ENCODE measurements around the gene URM1.

URM1 gene

GRCh38 chr9:128349125-128349524, 22.0 kb upstream of the URM1 start:
- DNase-seq = no peak

DNA sequence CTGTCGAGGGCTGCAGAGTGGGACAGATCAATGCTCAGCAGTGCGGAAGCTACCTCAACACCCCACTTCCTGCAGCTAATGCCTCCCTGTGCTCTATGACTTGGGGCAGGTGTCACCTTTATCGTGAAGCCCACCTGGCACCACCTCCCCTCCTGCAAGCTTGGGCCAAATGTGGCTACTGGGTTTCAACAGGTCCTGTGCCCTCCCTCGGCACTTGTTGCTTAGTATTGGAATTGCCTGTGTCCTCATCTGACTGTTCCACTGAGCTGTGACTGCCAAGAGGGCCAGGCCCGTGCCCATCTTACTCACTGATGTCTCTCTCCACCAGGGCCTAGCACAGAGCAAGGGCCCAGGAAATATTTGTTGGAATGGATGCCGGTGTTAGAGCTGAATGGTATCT, 21.4 kb upstream of the URM1 start:
- DNase-seq = no peak

- no peak for DNase-seq
Observed at GRCh38 chr9:128355451-128355850, 15.7 kb upstream of the URM1 start.

GRCh38 chr9:128358090-128358489, 13.1 kb upstream of the URM1 start:
- no peak for DNase-seq

DNA sequence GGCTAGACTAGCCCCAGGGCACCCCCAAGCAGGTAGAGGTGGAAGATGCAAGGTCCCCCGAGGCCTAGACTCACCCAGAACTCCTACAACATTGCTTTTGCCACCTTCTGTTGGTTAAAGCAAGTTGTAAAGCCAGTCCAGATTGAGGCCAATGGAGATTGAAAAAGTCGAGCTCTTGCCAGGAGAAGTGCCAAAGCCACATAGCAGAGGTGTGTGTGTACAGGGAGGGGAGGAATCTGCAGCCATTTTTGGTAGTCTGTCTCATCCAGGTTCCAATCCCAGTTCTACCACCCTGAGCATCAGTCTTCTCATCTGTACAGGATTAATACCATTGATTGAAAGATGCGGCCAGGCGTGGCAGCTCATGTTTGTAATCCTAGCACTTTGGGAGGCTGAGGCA, 12.3 kb upstream of the URM1 start:
- no peak for DNase-seq

DNA sequence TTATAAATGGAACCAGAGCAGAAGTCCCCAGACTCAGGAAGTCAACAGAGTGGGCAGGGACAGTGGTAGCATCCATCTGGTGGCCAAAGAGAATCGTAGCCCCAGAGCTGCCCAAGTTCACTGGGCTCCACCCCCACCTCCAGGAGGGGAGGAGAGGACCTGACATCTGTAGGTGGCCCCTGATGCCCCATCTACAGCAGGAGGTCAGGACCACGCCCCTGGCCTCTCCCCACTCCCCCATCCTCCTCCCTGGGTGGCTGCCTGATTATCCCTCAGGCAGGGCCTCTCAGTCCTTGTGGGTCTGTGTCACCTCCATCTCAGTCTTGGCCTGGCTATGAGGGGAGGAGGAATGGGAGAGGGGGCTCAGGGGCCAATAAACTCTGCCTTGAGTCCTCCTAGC, 10.3 kb upstream of the URM1 start:
- DNase-seq = no peak

GRCh38 chr9:128361296-128361985, 9.7 kb upstream of the URM1 start:
- peak in 1 of 14 donors; percentile 43 for DNase-seq

DNA sequence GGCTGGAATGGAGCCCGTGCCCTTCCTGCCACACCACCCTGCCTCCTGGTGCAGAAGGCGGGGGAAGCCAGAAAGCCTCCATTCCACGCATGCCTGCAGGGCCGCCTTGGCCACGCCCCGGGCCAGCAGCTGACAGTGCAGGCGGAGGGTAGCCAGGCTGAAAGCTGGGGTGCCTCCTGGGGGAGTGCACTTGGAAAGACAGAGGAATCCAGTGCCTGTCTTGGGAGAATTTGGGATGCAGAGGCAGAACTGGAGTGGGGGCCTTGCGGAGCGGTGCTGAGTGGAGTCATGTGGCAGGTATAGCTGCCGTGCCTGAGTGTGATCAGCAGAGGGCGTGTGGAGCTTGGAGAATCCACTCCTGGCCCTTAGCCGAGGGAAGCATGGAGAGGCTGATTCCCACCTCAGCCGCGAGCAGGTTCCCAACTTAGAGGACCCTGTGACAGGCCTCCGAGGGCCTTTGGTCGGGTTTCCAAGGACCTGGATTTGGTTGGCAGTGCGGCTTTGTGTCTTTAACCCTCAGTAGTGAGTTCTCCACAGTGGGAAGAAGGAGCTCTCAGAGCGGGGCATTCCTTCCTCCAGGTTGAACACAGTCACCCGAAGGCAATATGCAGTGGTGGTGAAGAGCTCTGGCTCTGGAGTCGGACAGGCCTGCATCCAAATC, 9.1 kb upstream of the URM1 start:
- DNase-seq = peak in 13 of 14 donors; percentile 64 to 86 (median 79)

DNA sequence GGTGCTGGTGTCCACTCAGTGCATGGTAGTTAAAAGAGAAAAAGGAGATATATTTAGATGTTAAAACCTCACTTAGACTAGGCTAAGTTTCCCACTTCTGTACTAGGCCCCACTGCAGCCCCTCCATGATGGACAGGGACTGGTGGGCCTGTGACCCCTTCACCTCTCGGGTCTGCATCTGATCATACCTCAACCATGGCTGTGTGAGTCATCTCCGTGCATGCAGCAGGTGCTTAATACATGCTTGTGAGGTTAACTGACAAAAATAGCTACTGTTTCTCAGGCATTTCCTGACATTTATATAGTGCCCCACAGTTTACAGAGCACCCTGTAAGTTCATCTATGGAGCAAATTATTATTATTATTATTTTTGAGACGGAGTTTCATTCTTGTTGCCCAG, 8.4 kb upstream of the URM1 start:
- no peak for DNase-seq

DNA sequence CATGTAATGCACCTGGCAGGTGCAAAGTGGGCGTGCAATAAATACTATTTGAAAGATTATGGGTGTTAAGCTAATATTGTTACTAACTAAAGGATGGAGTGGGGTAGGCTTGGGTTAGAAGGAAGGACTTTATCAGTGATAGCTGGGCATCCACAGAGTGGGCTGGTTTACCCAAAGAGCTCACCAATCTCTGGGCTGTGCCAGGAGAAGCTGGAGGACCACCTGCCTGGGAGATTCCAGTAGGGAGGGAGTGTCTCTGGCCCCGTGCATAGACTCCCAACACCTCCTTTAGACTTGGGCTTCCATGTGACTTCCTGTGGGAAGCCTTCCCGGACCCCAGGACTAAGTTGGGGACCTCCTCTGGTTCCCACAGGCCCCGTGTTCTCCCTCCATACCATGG, 5.6 kb upstream of the URM1 start:
- DNase-seq = no peak

- DNase-seq = no peak
Observed at GRCh38 chr9:128369024-128369706, 2.0 kb upstream of the URM1 start.

DNA sequence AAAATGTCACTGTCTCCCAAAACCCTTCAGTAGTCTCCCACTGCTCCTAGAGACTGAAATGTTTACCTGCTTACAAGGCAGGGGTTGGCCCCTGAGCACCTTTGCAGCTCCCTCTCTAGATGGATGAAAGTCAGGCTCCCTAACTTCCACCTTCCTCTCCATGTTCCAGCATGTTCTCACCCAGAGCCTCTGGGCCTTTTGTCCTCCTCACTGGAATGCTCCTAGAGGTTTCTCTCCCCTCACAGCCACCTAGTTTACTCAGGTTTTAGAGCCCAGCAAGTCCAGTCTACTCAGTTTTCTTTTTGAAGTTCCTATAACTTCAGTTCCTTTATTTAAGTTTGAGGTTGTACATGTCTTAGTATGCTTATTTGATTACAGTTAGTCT, 815 bp upstream of the URM1 start:
- no peak for DNase-seq

DNA sequence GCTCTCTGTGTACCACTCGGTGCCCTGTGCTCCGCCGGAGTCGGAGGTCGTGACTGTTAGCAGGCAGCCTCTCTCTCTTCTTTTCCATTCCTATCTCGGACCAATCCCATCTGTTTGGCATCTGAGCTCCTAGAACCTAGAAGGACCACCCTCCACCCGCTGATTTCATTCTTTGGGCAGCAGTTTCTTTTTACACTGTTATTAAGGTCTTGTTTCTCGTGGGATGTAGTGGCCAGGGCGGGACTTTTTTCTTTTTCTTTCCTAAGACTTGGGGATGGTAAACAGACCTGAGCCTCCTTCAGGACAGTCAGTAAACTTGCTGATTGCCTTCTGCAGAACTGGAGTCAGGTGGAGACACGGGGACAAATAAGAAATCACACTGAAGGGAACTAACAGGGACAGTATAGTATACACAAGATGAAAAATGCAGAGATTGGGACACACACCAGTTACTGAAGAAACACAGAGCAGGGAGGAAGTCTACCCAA, 500 bp downstream of the URM1 start:
- DNase-seq = no peak

DNA sequence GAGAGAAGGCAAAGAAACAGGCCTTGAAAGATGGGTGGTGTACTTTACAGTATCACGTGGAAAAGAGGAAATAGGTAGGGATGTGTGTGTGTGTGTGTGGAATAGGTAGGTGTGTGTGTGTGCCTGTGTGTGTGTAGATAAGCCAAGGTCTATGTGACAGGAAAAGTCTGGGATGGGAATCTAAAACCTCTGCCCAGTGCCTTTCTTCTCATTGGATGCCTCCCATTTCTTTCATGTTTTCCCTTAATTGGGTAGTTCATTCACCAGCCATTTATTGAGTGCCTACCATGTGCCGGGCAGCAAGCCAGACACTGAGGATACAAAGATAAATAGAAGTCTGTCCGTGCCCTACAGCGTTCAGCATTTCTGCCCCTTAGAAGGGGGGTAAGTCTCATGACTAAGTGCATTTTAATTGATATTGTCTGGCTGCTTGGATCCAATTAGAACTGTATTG, 1.0 kb downstream of the URM1 start:
- DNase-seq = peak in 4 of 14 donors; percentile 26 to 66 (median 40)

DNA sequence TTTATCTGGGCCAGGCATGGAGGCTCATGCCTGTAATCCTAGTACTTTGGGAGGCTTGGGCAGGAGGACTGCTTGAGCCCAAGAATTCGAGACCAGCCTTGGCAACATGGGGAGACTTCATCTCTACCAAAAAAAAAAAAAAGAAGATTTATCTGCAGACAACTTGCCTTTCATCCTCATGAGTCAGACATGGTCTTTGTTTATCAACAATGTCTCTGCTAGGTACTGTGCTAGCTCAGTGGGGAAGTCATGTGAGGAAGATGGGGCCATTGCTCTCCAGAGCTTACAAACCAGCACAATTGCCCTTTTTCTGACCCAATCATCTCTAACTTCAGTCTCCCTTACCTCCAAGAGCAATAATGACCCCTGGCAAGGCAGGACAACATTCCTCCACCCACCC, 1.6 kb downstream of the URM1 start:
- no peak for DNase-seq

GRCh38 chr9:128374221-128374675, 3.1 kb downstream of the URM1 start:
- DNase-seq = peak in 12 of 14 donors; percentile 31 to 91 (median 78)

DNA sequence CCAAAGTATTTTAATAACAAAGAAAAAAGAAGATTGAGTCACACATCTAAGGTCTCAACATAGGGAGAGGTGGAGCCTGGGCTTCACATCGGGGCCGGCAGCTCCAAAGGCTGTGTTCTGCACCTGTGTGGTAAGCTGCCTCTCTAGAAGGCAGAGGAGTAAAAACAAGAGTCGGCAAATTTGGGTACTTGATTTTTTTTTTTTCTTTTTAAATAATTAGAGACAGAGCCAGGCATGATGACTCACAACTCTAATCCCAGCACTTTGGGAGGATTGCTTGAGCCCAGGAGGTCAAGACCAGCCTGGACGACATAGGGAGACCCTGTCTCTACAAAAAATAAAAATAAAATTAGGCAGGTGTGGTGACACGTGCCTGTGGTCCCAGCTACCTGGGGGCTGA, 4.7 kb downstream of the URM1 start:
- no peak for DNase-seq

DNA sequence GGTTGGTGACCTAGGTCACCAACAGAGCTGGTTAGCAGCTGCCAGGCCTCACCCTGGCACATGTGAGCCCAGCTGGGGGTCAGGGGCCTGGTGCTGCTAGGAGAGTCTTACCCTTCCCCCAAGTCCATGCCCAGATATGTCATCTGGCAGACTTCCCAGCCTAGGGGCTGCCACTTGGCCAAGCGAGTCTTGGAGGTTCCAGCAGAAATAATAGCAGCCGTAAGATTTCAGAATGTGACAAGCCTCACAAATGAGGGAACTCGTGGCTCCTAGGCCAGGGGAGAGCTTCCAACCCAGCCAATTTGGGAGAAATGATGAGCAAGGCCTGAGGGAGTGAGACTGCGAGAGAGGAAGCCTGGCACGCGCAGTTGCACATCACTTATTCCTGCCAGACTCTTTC, 11.1 kb downstream of the URM1 start:
- peak in 10 of 14 donors; percentile 28 to 76 (median 64) for DNase-seq

GRCh38 chr9:128383007-128383753, 12.0 kb downstream of the URM1 start:
- peak in 7 of 14 donors; percentile 46 to 82 (median 64) for DNase-seq

GRCh38 chr9:128383791-128384190, 12.6 kb downstream of the URM1 start:
- DNase-seq = peak in 11 of 14 donors; percentile 37 to 89 (median 65)

DNA sequence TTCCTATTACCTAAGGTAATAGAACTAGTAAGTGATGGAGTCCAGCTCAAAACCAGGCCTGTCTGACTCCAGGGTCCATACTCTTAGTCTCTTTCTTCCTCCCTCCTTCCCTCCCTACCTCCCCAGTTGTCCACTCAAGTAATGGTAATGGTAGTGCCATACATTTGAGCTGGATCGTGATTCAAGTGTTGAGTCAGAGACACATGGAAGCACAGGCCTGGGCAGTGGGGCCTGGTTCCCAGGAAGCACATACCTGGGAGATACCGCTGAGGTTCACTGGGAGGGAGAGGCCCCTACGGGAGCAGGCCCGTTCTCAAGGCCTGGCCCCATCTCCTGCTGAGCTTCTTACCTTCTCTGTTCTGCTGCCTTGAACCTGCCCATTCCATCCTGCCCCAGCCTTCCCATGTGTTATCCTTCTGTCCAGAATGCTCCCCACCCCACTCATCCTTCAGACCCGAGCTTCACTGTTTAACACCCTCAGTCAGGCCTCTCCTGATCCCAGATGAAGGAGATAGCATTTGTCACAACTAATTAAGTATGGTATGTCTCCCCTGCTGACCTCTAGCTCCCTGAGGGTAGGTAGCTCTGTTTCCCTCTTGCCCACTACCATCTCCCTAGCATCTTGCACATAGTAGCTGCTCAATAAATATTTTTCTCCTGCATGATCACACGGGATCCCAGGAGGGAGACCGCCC, 13.8 kb downstream of the URM1 start:
- DNase-seq = no peak
